Transverse colon (tissue), 4 donors: ENCODE data around the gene NUDT9.

Experiments
- CTCF ChIP-seq, 5 experiments: fragments of 200-600 bp in 3 of 5; fragments of 450-650 bp in 2 of 5; sonication (generic) in 3 of 5; IDR thresholded peaks; 1 replicate in 2 of 5; 2 replicates in 3 of 5; pipeline ENCODE4 v1.5.1; 2016 to 2017; ENCODE audit warnings: antibody characterized with exemption in 5 of 5, inconsistent platforms in 3 of 5, mild to moderate bottlenecking in 2 of 5, moderate library complexity in 1 of 5
- EP300 ChIP-seq: sonication (generic); formaldehyde crosslinking; IDR thresholded peaks from one replicate; pipeline ENCODE4 v1.6.1; 2017; ENCODE audit warnings: antibody characterized with exemption, low read depth
- POLR2A ChIP-seq: fragments of 450-650 bp; IDR thresholded peaks from one replicate; pipeline ENCODE4 v1.6.1; 2016; ENCODE audit warnings: antibody characterized with exemption, mild to moderate bottlenecking, moderate library complexity
- POLR2AphosphoS5 ChIP-seq, 3 donors: sonication (generic); formaldehyde crosslinking; IDR thresholded peaks; one replicate each; pipeline ENCODE4 v1.6.1; 2016; ENCODE audit warnings: antibody characterized with exemption in 3 of 3

- no peak for TF ChIP-seq CTCF (IDR thresholded peaks at IDR 0.05)
- TF ChIP-seq EP300, result no peak
- no peak for TF ChIP-seq POLR2AphosphoS5 (IDR thresholded peaks at IDR 0.05)
- TF ChIP-seq POLR2A, result no peak
These were observed 12.2 kb upstream of the NUDT9 start for GRCh38 chr4:87410157-87410556.
